ENCODE measurements around the gene VENTX. TPM values are rescaled to one million over a fixed set of nuclear protein-coding genes. Genes with fewer than 3 reads are reported as not detected.

VENTX gene
- total RNA-seq, 1 donor = not detected

DNA sequence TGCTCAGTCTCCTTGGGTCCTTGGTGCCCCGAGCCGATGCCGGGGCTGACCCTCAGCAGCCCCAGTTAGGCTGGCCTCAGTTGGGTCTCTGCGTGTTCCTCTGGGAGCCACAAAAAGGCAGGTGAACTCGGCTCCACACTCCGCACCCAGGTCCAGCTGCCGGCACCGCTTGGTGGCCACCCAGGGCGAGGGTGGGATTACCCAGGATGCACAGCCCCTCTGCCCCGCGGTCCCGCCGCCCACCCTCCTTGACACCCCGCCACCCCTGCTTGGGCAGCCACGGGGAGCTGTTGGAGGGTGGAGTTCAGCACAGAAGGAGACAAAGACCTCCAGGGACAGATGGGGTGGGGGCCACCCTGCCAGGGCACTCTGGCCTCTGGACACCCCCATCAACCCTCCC, 17.7 kb downstream of the VENTX start:
- TF ChIP-seq, protein P1, sequence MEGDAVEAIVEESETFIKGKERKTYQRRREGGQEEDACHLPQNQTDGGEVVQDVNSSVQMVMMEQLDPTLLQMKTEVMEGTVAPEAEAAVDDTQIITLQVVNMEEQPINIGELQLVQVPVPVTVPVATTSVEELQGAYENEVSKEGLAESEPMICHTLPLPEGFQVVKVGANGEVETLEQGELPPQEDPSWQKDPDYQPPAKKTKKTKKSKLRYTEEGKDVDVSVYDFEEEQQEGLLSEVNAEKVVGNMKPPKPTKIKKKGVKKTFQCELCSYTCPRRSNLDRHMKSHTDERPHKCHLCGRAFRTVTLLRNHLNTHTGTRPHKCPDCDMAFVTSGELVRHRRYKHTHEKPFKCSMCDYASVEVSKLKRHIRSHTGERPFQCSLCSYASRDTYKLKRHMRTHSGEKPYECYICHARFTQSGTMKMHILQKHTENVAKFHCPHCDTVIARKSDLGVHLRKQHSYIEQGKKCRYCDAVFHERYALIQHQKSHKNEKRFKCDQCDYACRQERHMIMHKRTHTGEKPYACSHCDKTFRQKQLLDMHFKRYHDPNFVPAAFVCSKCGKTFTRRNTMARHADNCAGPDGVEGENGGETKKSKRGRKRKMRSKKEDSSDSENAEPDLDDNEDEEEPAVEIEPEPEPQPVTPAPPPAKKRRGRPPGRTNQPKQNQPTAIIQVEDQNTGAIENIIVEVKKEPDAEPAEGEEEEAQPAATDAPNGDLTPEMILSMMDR (IDR thresholded peaks at IDR 0.05; ENCODE audit: insufficient read depth, low read depth, low read length) = no peak
- no peak overlapping the region for H3K4me3 ChIP-seq (ENCODE audit: low read depth, low read length)
- DNase-seq (ENCODE audit: low read depth) = no peak

DNA sequence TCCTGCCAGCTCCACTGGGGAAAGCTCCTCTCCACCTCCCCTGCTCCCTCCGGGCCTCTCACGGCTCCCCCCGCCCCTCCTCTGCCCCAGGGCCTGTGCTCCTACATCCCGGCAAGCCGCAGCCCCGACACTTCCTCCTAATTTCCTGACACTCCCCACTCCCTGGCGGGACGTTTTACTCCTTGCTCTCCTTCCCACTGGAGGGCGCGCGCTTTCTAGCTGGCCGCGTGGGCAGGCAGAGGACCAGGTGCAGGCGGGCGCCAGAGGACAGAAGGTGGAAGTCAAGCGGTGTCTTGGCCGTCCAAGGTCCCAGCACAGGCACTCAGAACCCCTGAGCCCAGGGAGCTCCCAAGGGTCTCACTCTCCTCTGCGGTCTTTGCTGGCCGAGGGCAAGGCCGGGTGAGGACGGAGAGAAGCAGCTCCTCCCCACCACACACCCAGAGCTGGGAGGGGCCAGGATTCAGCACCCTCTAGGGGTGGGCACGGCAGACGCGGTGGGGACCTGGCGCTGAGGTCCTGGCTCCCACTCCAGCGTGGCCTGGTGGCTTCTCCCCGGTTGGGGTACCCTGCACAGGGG, 19.9 kb downstream of the VENTX start:
- H3K4me3 ChIP-seq (ENCODE audit: low read depth, low read length) = peak overlapping the region; percentile 27
- DNase-seq (ENCODE audit: low read depth) = peak; percentile 60
- TF ChIP-seq, protein P1 (IDR thresholded peaks at IDR 0.05; ENCODE audit: insufficient read depth, low read depth, low read length) = peak; percentile 48

- TF ChIP-seq, protein P1 (IDR thresholded peaks at IDR 0.05; ENCODE audit: insufficient read depth, low read depth, low read length) = no peak
- DNase-seq (ENCODE audit: low read depth) = peak; percentile 31
Observed at GRCh38 chr10:133258066-133258817, 20.6 kb downstream of the VENTX start.

DNA sequence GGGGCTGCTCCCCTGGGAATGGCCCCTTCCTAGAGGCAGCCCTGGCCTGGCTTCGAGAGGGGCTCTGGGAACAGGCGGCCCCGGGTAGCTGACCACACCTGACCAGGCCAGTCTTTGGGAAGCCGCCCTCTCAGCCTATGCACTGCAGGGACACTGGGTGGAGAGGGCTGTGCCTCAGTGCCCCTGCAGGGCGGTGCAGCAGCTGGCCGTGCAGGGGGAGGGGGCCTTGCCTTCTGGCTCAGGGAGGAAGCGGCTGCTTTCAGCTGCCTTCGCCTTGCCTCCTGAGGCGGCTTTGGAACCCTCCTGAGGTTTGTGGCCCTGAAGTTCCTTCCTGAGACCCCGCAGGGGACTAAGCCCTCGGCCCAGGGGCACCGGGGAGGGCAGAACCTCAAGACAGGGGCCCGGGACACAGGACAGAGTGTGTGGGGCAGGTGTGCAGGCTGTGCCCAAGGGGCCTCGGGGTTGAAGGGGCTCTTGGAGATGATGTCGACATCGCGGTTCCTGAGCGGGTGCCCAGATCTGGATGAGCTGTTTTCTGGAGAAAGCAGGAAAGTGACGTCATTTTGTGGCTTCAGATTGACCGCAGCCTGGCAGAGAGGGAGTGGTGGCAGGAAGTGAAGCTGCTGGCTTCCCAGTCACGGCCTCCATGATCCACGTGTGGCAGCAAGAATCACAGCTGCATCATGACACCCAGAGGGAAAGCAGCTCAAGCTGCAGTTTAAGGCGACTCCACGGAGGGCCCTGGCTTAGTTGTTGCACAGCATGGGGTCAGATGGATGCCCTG, 21.4 kb downstream of the VENTX start:
- TF ChIP-seq, protein P1 (IDR thresholded peaks at IDR 0.05; ENCODE audit: insufficient read depth, low read depth, low read length) = no peak
- no peak overlapping the region for H3K4me3 ChIP-seq (ENCODE audit: low read depth, low read length)
- peak; percentile 99 for DNase-seq (ENCODE audit: low read depth)

More at GRCh38 chr10:133258066-133258817, 20.6 kb downstream of the VENTX start:
- no peak overlapping the region for H3K4me3 ChIP-seq (ENCODE audit: low read depth, low read length)

GRCh38 chr10:133259602-133259989, 21.9 kb downstream of the VENTX start:
- TF ChIP-seq, protein P1 (IDR thresholded peaks at IDR 0.05; ENCODE audit: insufficient read depth, low read depth, low read length) = no peak
- no peak for DNase-seq (ENCODE audit: low read depth)
- H3K4me3 ChIP-seq (ENCODE audit: low read depth, low read length) = no peak overlapping the region

GRCh38 chr10:133260895-133261725, 23.5 kb downstream of the VENTX start:
- H3K4me3 ChIP-seq (ENCODE audit: low read depth, low read length) = peak overlapping the region; percentile 55
- TF ChIP-seq, protein P1 (IDR thresholded peaks at IDR 0.05; ENCODE audit: insufficient read depth, low read depth, low read length) = no peak
- DNase-seq (ENCODE audit: low read depth) = peak; percentile 36

Data from fibroblast of villous mesenchyme (primary cell).